SIG-M5 treated with dmso at 0.1 percent for 504 hours (cell line): Measurements from ENCODE around the gene STARD13.
"Not testable (repeated sequence)": the region's sequence is repeated elsewhere in the genome, so short reads cannot be mapped to it uniquely, and the experiment has no call there.

Experiments used
- DNase-seq: peaks from one replicate; lab custom pipeline; 2025; ENCODE audit not compliant: unreplicated experiment; lab: John Stamatoyannopoulos, UW

STARD13 gene

DNA sequence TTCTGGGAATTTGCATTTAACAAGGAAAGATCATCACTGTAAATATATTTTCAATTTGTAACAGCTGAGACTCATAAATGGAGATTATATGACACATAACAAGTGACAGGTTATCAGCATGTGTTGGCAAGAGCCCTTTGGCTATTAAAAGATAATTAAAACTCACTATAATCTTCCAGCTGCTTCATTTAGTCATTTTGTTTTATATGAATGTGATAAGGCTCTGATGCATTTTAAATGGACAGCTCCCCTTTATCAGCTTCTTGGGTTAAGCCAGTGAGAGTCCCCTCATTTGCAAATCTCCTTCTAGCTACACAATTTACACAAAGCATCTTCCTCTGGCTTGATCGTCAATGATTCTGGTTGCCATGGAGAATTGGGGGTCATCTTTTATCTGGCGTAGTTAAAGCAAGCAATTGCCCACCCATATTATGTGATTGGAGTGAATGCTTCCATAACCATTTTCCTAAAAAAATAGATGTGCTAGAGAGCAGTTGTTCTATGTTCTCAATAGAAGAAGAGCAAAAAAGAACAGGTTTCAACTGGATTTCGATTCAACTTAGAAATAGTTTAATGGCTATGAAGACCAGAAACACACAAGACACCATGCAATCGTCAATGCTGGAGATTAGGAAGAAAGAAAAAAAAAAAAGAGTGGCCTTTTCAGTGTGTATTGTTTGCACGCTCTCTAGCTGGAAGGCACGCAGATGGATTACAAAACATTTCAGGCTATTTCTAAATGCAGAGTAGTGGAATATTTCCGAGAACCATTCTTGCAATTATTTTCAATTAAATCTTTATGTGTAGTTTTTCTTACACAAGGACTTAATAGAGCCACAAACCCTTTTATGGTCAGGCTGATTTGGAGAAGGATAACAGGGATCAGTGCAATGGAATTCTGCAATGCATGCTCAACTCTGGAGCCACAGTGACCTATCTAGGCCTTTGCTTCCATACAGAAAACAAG, 27.4 kb downstream of the STARD13 start:
- no peak for DNase-seq

DNA sequence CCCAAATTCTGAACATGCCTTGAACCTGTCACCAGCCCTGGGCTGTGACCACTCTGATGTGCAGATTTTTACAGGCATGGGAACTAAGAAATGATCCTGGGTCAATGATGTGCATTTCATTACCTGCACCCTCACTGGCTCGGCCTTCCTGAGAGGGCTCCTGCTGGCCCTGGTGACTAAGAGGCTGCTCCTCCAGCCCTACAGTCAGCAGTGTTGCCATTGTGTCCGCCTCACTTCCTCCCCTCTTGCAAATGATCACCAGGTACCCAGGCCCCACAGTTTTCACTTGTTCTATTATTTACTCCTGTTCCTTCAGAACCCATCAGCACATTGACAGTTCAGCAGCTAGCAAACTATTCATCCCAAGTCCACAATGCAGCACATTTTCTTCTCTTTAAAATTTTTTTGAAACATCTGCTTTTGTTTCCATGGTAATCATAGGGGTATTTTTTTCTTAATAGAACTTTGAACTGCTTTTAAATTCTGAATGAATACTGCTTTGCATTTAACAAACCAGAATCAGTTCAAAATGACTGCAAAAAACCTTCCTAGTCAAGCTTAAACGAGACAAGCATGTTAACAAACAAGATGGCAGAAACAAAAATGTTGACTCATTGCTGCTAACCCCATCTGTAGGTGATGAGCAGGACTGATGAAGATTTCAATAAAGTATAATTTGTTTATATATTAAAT, 29.3 kb downstream of the STARD13 start:
- DNase-seq = no peak

DNA sequence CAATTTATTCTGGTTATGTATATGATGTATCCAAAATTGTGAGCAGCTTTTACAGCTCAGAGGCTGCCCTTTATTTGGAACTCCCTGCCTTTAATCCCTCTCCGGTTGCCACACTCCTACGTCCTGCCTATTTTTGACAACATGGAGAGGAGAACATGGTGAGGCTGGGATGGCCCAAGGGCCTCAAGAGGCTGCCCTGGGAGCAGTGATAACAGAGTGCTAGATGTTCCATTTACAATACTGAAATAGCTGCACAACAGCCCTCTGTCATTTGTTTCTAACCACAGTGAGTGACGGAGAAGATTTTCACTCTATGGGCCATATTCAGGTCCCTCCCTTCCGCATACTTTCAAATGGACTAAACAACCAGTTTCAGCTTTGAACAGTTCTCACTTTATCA, 33.4 kb downstream of the STARD13 start:
- no peak for DNase-seq

DNA sequence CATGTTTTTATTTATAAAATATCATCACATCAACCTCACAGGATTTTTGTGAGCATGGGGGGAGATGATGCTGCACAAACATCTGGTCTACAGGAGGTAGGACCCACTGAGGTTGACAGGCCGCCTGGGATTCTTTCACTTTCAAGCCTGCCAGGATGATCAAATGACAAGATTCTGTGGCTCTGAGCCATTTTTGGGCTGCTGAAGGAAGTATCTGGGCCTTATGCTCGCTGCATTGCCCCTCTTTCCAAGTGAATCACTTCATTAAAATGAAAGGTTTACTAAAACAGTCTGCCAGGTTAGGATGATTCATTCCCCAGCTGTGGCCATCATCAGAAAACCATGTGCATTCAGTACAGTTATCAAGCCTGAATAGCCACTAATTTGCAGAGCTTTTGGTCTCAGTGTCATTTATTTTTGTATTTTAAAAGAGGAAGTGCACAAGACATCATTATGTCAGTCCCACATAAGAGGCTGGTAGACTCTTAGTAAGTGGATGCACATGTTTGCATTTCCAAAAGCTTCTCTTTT, 34.4 kb downstream of the STARD13 start:
- no peak for DNase-seq

DNA sequence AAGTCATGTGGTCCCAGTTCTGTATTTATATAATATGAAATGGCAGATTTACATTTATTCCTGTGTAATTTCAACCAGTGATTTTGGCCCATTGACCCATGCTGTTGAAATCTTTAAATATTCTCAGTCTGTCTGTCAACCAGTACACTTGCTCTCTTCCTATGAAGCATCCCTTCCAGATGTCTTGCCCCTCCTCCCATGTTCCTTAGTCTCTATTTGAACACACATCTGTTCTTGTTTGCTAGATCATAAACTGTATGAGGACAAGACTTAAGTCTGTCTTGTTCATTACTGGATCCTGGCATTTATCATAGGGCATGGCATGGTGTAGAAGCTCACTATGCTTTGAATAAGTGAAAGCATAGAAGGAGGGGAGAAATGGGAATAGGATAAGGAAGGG, 34.9 kb downstream of the STARD13 start:
- DNase-seq = no peak

DNA sequence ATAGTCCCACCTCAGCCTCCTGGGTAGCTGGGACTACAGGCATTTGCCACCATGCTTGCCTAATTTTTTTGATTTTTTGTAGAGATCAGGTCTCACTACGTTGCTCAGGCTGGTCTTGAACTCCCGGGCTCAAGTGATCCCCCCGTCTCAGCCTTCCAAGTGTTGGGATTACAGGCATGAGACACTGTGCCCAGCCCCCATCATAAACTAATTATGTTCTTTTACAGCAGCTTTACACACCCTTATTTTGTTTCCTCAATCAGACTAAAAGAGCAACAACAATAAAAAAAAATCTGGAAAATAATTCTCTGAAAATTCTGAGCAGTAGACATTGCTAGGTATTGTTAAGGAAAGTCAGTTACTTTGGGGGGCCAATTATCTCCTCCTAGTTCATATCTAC, 35.7 kb downstream of the STARD13 start:
- no peak for DNase-seq

DNA sequence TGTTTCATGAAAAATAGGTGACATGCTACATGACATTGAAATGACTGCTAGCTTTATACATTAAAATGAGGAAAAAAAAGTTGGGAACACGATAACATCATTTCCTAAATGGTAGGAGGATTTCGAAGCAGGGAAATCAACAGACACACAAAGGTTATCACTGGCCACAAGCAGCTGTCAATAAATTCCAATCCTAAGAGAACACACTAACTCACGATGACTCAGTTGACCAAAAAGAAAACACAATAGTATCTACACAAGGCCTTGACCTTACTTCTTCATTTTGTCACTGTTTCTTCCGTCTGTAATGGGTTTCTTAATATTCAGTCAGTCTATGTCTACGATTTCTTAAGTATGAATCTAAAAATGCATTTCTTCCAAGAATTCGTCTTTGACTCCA, 36.5 kb downstream of the STARD13 start:
- DNase-seq = no peak

DNA sequence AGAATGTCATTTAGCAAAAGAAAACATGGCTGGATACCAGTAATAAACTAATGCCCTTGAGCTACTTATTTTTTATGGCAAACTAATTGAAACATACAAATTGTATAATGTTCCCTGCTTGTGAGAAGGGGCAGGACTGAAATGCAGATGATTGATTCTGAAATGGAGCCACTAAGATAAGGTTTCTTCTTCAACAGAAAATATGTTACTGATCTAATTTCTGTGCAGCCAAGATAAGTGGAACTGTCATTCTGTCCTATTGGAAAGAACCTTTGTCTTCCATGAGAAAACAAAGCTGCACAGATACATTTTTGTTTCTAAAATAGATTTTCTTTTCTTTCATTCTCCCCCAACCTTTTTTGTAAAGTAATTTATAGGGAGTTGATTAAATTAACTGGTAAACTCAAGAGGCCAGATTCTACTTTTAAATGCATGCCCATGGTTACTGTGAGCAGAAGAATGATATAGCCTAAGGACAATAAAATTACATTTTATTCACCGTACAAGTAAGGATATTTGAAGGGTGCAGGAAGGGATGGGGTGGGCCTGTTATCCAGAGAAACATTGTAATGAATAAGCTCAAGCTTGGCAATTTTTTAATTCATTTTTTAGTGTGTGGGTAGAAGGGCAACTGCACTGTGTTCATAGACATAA, 39.9 kb downstream of the STARD13 start:
- DNase-seq = no peak

DNA sequence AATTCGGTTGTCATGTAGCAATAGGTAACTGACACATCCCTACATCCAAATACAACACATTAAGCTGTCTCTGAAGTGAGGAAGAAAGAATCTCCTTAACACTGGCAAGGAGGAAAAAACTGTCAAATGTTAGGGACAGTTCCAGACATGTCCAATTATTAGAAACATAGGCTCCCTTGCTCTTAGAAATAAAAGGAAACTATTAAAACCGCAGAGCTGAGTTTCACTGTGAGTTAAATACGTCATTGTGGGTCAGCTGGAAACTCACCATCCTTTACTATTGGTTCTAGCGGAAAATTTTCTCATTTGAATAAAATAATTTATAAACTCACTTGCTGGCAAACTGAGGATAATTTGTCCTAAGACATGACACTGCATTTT, 40.7 kb downstream of the STARD13 start:
- DNase-seq = no peak

DNA sequence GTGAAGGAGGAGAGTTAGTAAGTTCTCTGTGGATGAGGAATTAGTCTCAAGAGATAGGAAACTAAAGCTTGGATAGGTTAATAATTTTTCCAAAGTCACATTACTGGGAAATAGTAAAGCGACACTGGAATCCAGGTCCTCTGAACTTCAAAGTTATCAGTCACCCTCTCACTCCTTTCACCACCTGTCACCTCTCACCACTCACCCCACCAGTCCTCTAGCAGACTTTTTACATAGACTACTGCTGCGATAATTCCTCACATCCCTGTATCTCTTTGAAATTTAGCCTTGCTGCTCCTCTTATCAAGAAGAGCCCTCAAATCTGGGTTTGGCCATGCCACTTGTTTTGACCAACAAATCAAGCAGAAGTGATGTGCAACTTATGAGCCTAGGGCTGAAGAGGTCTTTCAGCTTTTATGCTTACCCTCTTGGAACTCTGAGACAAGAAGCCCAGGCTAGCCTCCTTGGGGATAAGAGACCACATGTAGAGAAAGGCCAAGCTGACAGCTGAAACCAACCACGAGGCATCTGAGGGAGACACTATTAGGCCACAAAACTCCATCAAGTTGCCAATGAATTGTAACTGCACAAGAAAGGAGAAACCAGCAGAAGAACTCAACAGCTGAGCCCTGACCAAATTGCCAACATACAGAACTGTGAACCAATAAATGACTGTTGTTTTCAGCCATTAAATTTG, 41.2 kb downstream of the STARD13 start:
- no peak for DNase-seq

DNA sequence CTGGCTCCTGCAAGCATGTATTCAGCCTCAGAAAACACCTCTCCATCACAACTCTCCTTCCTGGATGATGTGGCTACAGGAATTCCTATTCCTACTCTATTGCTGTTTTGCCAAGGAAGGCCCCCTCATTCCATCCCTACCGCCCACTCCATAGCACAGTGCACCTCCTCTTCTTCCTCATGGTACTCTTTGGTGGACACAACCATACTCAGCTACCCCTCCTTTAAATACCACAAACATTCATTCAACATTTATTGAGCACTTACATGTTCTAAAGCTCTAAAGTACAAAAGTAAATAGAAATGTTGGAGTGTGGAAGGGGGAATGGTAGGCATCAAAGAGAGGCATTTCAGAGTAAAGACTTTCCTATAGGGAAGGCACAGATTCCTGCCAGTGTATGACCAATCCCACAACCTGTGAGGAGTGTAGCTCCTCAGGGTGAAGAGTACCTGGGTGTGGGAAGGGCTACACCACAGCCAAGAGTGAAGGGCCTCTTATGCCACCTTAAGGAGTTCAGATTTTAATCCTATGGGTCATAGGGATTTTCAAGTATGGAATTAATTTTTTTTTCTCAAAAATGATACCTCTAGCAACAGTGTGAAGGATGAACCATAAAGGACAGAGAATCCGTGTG, 42.5 kb downstream of the STARD13 start:
- DNase-seq = no peak

DNA sequence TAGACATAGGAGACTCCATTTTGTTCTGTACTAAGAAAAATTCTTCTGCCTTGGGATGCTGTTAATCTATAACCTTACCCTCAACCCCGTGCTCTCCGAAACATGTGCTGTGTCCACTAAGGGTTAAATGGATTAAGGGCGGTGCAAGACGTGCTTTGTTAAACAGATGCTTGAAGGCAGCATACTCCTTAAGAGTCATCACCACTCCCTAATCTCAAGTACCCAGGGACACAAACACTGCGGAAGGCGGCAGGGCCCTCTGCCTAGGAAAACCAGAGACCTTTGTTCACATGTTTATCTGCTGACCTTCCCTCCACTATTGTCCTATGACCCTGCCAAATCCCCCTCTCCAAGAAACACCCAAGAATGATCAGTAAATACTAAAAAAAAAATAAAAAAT, 43.2 kb downstream of the STARD13 start:
- DNase-seq = not testable (repeated sequence)

DNA sequence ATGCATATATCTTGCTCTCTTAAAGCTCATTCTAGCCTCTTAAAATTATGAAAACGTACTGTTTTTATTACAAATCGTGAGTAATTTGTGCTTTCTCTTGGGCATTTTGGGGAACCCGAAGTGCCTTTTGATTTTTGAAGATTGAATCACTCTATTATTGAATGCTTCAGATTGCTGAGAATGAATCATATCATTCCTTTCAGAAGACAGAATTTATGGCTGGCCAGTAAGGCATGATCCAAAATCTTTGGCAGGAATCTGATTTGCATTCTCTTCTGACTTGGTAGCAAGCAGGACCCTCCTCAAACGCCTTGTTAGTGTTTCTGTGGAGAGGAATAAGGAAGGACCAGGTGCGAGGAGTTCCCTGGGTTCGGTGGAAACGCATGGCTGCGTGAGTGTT, 49.5 kb downstream of the STARD13 start:
- DNase-seq = no peak

DNA sequence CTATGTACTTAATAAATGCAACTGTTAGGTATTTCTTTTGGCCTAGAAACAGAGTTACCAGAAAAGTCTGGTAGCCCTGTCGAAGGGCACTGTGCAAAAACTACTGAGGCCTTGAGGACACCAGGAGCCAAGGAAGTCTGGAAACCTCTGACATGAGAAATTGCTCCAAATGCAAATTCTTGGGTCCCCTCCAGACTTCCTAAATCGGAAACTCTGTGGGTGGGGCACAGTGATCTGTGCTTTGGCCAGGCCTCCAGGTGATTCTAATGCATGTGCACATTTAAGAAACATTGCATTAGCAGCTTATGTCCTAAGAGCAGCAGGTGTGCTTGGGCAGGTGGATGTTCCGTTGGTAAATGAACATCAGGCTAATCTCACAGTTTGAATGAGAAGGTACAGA, 50.0 kb downstream of the STARD13 start:
- DNase-seq = no peak

DNA sequence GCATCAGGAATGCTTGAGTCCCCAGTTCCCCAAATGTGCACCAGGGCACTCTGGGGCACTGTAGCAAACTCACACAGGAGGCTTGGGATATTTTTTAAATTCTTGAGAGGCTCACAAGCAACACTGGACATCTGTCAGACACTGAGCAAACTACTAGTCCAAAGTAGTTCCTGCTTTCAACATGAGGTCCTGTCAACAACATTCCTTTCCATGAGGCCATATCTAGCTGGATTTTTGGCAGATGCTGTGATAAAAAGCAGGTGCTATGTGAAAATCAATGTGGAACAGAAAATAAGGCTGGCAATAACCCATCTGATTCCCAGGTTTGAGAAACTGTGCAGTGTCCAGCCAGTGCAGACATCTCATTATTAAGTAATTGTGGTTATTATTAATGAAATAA, 50.5 kb downstream of the STARD13 start:
- no peak for DNase-seq

DNA sequence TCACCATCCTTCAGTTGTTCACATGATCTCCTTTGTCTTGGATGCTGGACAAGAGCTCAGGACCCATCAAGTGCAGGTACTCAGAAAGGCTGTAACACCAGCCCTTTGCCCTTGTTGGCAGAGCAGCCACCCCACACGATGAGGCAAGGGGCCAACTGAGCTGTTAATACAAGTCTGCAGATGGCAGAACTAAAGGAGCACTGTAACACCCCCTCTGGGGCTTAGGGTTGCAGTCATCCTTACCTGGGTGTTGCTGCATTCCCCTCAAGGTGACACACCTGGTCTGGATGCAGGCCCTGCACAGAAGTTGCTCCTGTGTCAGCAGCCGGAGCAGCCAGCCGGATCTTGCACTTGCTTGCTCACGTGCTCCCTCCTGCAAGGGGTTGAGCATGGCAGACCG, 52.0 kb downstream of the STARD13 start:
- DNase-seq = no peak

DNA sequence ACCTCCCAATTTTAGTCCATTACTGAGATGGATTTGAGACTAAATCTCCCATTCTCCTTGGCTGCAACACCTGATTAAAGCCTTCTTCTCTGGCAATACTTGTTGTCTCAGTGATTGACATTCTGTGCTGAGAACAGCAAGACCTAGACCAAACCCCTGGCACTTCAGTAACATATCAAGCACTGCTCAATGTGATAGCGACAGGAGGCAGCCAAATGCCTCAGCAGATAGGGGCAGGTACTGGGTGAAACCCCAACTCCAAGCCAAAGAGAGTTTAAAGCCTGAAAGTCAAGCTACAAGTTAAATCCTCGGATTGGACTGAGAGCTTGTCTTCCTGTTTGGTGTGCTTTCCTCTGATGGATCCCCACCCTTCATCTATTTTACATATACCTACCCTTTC, 52.7 kb downstream of the STARD13 start:
- DNase-seq = no peak

DNA sequence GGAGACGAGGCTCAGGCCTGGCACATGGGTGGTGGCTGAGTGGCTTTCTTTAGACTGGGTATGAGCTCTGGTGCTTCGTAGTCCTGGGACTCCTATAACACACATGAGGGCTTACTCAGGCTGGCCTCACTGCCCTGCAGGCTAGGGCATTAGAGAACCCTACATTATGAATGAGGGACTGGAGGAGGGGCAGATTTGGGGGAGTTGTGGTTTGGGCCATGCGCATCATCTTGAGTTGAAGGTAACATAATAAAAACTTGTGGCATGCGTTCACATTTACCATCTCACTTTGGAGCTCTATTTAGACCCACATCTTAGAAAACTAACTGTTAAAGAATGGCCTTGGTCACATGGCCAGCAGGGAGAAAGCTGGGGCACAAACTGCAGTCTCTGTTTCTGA, 54.2 kb downstream of the STARD13 start:
- no peak for DNase-seq

DNA sequence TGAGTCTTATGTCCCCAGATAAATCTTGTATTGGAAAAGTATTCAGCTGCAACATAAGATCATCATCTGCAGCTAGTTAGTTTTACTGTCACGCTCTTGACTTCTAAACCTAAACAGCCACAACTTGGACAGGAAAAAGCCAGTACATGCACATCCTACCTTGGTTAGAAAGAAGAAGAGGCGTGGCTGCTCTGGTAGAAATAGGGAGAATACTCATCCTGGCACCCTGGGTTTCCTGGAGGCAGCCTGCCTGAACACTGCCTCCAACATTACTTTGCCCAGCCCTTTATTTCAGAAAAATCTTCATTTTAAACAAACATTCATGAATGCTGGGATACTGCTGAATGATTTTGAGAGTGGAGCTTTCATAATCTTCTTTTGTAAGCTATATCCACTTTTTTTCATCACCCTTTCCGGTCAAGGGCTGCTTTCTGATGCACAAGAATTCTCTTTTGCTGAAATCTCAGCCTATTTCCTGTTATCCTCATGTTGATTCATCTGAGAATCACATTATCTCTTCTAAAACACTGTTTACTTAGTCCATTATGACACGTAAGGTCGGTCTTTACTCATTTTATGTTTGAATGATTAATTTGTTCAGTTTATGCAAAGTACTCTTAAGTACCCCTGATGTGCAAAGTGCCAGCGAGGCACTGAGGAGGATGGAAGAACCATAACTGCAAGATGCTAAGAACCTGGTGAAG, 55.2 kb downstream of the STARD13 start:
- no peak for DNase-seq
